GM18867 (cell line): ENCODE data around the gene EIF3D.

Experiments
- ATAC-seq: cut with Tn5 transposase; IDR thresholded peaks from one replicate; pipeline ENCODE4 v1.9.1; 2021; ENCODE audit warnings: mild to moderate bottlenecking, moderate library complexity; ENCODE audit not compliant: unreplicated experiment

EIF3D gene

GRCh38 chr22:36510384-36510783, 18.6 kb downstream of the EIF3D start:
- no peak for ATAC-seq

DNA sequence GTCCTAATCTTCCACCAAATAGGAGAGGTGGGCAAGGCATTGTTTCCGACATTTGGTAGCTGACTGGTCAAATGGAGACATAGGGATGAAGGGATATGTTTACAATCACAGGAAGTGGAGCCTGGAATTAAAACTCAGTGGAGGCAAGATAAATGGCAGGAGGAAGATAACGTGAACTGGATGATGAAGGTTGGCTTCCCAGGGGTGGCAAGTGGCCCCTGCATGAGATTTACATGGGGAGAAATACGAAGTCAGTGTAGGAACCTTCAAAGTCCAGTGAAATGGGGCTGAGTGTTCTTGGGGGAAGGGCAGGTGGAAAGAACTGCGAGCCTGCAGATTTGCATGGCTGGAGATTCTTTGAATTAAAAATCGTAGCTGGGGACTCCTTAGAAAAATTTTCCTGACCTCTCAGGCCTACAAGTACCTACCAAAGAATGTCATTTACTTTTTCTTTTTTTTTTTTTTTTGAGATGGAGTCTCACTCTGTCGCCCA, 21.4 kb downstream of the EIF3D start:
- no peak for ATAC-seq

- ATAC-seq: peak; percentile 79
Measured at GRCh38 chr22:36506637-36507517, 22.1 kb downstream of the EIF3D start, which contains the start of gene FOXRED2. Gene FOXRED2 (minus strand): TSS chr22:36507040. CDS start chr22:36506422, 618 bp downstream.

DNA sequence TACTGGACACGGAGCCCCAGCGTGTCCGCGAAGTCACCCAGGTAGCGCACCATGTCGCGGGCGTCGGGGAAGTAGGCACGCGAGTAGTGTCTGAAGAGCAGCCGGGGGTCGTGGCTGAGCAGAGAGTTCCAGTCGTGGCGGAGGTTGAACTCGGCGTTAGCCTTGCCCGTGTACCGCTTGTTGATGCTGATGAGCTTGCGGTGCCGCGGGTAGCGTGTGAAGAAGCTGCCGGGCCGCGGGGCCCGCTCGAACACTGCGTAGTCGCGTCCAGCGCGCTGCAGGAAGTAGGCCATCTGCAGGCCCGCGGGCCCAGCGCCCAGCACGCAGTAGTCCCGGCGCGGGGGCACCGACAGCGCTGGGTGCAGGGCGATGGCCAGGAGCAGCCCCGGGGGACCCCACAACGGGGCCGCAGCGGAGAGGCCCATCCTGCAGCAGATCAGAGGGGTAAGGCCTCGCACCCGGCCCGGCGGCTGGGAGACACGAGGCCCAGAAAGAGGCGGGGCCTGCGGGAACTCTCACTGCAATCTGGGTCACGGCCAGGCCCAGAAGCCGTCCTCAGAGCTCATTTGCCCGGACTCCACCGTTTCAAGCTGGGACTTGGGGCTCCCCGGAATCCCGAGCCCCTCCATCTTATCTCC, 22.8 kb downstream of the EIF3D start:
- no peak for ATAC-seq

- ATAC-seq: no peak
Measured at GRCh38 chr22:36497910-36498665, 30.9 kb downstream of the EIF3D start.

DNA sequence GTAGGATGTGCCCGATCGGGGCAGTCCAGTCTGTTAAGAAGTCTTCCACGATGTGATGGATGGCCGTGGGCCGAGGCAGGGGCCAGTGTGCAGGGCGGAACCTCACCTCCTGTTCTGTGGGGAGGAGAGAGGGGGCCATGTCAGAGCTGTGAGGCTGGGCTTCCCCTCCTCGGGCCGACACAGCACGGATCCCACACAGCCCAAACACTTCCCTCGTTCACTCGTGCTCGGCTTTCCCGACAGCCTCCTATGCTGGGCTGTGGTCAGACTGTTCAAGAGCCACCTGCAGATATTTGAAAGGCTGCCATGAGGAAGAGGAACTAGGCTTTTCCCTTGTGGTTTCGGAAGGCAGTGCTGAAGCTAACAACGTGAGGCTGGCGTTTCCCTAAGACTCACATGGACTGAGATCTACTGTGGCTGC, 35.3 kb downstream of the EIF3D start:
- ATAC-seq: no peak

DNA sequence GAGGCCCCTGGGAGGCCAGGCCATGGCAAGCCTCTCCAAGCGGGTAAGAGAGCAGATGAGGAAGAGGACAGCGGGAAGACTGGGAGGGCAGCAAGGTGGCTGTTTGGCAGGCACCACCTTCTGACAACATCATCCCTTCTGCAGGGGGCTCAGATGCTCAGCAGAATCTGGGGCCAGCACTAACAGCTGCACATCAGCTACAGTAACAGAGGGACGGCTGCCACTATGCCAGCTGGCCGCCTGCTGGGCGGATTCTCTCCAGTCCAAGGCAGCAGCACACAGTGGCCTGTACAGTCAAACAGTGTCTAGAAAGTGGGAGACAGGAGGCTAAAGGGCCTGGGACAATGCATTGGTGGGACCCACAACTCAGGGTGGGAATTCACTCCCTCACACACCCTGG, 36.9 kb downstream of the EIF3D start:
- no peak for ATAC-seq

DNA sequence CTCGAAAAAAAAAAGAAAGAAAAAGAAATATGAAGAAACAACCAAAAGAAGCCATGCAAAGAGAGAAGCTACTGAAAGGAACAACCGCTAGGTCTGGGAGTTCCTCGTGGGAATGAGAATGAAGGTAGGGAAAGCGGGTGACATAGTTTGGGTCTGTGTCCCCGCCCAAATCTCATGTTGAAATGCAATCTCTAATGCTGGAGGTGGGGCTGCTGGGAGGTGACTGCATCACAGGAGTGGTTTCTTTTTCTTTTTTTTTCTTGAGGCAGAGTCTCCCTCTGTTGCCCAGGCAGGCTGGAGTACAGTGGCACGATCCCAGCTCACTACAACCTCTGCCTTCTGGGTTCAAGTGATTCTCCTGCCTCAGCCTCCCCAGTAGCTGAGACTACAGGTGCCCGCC, 37.8 kb downstream of the EIF3D start:
- no peak for ATAC-seq

DNA sequence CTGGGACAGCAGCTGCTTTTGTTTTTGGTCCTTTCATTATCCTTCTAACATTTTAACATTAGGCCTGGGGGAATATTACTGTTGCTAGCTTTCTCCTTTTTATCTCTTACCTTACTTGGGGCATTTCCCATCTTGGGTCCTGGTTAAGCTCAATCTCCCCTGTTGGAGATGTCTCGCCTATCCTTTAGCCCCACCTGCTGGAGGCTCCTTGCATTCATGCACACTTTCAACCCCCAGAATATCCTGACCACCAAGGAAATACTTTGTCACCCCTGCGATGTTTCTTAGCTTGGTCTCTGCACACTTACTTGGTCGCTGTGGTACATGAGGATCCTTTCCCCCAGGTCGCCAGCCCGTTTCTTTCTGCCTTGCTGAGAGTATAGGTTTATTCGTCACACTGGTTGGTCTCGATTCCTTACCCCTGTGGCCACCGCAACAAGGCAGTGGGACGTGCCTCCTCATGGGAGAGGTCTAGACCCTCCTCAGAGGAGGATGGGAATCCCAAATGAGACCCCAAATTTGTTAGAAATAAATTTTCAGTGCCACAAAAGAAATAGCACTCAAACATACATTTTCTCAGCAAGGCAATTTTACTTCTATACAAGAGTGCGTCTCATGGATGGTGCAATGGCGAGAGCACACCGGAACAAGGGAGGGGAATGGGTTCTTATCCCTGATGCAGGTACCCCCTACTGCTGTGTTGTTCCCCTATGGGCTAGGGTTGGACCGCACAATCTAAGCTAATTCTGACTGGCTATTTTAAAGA, 42.2 kb downstream of the EIF3D start:
- no peak for ATAC-seq

- ATAC-seq: peak; percentile 82
Measured at GRCh38 chr22:36481393-36482168, 47.4 kb downstream of the EIF3D start, which contains the start of gene TXN2. Gene TXN2 (minus strand): TSS chr22:36481640. CDS start chr22:36480837, 803 bp downstream.

DNA sequence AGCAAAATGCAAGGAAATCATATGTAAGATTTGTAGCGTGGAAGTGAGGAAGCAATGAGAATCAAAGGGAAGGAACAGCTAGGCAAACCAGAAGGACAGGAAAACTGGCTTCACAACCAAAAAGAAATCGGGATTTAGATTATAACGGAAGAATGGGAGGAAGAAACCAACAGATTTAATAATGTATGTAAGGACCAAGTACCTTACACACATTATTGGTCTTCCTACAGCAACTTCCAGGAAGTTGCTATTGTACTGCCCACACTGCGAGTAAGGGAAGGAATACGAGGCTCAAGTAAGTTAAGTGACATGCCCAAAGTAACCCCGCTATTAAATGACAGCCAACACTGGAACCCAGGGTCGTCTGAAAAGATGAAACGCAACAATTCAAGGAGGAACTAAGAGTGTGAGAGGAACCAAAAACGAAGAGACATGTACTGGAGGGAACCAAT, 48.0 kb downstream of the EIF3D start:
- ATAC-seq: no peak

DNA sequence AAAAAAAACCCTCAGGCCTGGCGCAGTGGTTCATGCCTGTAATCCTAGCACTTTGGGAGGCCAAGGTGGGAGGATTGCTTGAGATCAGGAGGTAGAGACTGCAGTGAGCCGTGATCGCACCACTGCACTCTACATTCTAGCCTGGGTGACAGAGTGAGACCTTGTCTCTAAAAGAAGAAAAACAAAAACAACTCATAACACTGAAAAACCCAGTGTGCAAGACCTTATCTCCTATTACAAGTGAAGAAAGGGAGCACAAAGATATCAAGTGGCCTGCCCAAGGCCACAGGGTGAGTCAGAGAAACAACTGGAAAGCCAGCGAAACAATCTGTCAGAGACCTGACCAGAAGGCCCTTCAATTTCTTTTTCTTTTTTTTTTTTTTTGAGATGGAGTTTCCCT, 50.0 kb downstream of the EIF3D start:
- ATAC-seq: no peak

DNA sequence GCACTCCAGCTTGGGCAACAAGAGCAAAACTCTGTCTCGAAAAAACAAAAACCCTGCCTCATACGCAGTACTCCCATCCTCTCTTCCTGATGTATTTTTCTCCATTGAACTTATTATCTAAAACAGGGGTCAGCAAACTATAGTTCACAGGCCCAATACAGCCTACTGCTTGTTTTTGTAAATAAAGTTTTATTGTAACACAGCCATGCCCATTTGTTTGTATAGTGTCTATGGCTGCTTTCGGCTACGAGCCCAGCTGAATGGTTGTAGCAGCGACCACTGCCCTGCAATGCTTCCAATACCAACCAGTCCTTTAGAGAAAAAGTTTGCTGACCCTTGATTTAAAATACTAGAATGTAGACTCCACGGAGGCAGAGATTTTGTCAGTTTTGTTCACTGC, 53.6 kb downstream of the EIF3D start:
- no peak for ATAC-seq

DNA sequence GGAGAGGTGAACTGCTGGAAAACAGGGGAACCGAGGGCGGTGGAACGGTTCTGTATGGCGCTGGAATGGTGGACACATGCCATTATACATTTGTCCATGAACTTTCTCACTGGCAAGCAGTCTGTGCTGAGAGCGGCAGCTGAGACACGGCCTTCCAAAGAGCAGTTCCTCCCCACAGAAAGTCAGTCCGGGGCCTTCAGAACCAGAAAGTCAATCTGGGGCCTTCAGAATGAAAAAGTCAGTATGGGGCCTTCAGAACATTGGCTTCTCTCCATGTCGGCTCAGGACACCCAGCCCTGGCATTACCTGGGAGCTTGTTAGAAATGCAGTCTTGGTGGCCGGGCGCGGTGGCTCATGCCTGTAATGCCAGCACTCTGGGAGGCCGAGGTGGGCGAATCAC, 56.3 kb downstream of the EIF3D start:
- no peak for ATAC-seq

DNA sequence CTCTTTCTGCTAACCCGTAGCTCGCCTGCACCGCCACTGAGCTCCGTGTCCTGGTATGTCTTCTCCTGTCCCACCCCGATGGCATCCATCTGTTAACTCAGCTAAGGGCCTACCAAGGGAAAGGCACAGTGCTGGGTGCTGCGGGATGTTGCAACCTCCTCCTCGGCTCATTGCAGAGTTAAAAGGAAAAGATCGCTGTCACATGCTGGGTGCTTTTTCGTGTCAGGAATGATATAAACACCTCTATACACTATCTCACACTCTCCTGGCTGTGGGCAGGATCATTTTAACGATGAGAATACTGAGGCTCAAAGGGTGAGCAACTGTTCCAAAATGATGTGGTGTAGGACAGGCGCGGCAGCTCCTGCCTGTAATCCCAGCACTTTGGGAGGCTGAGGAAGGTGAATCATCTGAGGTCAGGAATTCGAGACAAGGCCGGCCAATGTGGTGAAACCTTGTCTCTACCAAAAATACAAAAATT, 57.6 kb downstream of the EIF3D start:
- ATAC-seq: no peak

DNA sequence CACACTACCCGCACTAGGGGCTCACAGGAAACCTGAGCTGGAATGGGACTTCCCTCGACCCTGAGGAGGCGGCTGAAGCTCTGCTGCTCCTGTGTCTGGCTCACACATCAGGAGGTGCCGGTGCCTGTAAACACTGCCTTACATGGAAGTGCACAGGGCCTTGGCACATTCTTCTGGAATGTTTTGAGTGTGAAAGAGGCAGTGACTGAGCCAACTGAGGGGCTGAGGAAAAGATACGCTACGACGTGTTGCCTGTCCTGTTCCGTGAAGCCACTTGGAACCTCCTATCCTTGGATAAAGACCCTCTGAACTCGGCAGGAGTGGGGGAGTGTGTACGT, 58.0 kb downstream of the EIF3D start:
- ATAC-seq: no peak

GRCh38 chr22:36470162-36470993, 58.6 kb downstream of the EIF3D start:
- ATAC-seq: no peak

DNA sequence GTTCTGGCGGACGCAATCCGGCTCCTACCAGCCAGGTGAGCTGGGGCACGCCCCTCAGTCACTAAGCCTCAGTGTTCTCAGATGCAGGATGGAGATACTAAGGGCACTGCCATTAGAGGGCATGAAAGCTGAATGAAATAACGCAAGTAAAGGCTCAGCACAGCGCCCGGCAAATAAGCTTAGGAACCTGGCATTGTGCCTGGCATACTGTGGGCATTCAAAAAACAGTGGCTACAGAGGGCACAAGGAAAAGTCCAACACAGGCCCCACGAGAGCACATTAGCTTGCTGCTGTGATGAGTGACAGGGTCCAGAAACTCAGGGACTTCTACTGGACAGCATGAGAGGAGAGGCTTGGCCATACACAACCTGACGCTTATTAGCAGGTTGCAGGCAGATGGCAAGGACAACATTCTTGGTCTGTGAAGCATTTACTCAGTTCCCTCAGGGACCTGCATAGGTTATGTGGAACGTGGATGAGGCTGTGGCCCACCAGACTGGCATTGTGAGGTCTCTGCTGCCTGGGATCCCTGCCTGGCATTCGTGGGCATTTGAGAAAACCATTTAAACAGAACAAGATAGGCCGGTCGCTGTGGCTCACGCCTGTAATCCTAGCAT, 59.8 kb downstream of the EIF3D start:
- ATAC-seq: no peak
